Mucosa of stomach (tissue), 1 donor: ENCODE measurements around the gene DOP1B.
"Not testable (repeated sequence)": the region's sequence is repeated elsewhere in the genome, so short reads cannot be mapped to it uniquely, and the experiment has no call there.

Source experiments
- H3K27me3 ChIP-seq: one replicate; pipeline ENCODE4 v1.7.0; 2013; ENCODE audit warnings: mild to moderate bottlenecking, low read length; ENCODE audit not compliant: control insufficient read depth, insufficient read depth
- H3K36me3 ChIP-seq: one replicate; pipeline ENCODE4 v1.7.0; 2013; ENCODE audit warnings: low read length; ENCODE audit not compliant: control insufficient read depth, insufficient read depth
- H3K4me1 ChIP-seq: one replicate; pipeline ENCODE4 v1.7.0; 2013; ENCODE audit warnings: mild to moderate bottlenecking, low read length; ENCODE audit not compliant: control insufficient read depth, insufficient read depth
- H3K4me3 ChIP-seq: one replicate; pipeline ENCODE4 v1.7.0; 2013; ENCODE audit warnings: low read length
- H3K9ac ChIP-seq: one replicate; pipeline ENCODE4 v1.7.0; 2013; ENCODE audit warnings: mild to moderate bottlenecking, low read length, moderate library complexity
- H3K9me3 ChIP-seq: one replicate; pipeline ENCODE4 v1.7.0; 2013; ENCODE audit warnings: mild to moderate bottlenecking, low read length, moderate library complexity; ENCODE audit not compliant: control insufficient read depth
- donor health status: Pancreatic carcinoma.

The DOP1B gene

DNA sequence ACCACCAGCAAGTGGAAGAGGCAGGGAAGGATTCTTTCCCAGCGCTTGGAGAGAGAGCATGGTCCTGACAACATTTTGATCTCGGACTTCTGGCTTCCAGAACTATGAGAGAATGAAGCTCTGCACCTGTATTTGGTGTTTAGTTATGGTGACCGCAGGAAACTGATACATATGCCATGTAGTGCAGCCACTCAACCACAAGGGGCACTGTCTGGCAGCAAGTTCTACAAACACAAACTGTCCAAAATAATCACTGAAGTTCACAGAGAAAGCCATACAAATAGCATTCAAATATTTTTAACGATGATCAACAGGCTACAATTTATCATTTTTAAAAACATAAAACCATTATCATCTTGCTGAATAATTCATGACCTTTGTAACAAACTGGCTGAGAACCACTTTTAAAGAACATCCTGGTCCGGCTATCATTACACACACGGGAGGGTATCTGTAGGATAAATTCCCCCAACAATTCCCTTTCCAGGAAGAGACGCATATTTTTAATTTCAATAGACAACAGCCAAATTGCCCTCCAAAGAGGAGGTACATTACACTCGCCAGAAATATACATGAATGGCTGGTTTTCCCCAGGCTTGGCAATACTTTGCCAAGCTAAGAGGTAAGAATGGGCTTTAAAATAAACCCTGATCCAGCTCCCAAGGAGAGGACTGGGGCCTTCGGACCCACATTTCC is 31.0 kb upstream of the DOP1B start:
- Histone ChIP-seq H3K9me3 (no peaks in the 10 kb centered on the region), H3K9ac (peak overlapping the region; percentile 22), H3K4me1 (peaks cover 17% of the 10 kb centered on the region), H3K36me3 (no peaks in the 10 kb centered on the region), H3K27me3 (no peaks in the 10 kb centered on the region), H3K4me3 (no peak overlapping the region)

DNA sequence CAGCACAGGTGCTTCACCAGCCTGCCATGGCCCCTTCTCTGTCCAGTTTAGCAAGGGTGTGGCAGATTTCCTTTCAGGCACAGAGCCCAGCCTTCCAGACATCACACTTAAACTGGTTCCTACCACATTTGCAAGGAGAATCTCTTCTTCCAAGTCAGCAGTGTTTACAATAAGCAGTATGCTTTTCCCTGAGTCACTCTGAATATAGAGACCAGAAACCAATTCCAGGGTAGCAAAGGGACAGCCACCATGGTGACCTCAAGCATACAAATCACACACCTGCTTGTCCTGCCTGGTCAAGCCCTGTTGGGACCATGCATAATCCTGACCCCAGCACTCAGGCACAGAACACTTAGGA is 30.4 kb upstream of the DOP1B start:
- H3K9me3 ChIP-seq, result no peaks in the 10 kb centered on the region
- no peaks in the 10 kb centered on the region for H3K36me3 ChIP-seq
- H3K27me3 ChIP-seq, result no peaks in the 10 kb centered on the region
- H3K9ac ChIP-seq, result peak overlapping the region; percentile 22
- H3K4me3 ChIP-seq, result no peak overlapping the region
- peaks cover 17% of the 10 kb centered on the region for H3K4me1 ChIP-seq

DNA sequence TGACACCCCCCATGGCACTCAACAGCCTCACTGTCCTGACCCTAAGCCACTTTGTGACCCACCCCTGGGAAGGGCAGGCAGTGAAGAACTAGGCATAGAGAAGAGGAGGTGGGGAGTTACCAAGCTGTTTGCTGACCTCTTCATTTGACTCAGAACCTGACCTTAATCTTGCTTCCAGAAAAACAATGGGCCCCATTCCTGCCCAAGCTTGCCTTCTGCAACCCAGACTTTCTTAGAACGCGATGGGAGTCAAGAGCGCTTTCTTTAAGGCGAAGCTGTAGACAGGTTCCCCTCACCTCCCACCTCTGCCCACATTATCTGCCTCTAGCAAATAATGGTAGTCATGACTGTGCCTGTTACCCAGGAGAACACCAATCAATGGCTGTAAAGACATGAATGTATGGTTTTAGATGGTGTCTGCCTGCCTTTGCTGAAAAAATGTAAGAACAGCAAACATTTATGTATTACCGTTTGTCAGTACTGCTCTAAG is 30.0 kb upstream of the DOP1B start:
- no peaks in the 10 kb centered on the region for H3K9me3 ChIP-seq
- no peaks in the 10 kb centered on the region for H3K27me3 ChIP-seq
- H3K4me1 ChIP-seq, result peaks cover 17% of the 10 kb centered on the region
- H3K4me3 ChIP-seq, result no peak overlapping the region
- H3K9ac ChIP-seq, result peak overlapping the region; percentile 22
- H3K36me3 ChIP-seq, result no peaks in the 10 kb centered on the region

DNA sequence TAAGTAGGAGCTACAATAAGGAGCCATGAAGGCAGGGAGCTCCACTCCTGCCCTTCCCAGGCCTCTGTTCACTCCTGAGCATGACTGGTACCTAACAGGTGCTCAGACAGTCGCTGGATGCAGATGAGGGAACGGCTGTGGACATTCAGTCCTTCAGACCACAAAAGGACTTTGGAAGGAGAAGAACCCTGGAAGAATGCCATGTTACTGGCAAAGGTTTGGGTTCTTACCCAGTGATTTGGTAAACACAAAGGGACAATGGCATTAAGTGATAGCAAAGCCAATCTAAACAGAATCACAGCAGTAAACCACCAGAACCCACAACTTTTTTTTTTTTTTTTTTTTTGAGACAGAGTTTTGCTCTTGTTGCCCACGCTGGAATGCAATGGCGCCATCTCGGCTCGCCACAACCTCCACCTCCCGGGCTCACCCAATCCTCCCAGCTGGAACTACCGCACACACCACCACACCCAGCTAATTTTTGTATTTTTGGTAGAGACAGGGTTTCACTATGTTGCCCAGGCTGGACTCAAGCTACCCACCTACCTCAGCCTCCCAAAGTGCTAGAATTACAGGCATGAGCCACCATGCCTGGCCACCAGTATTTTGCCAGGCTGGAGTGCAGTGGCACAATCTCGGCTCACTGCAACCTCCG is 29.2 kb upstream of the DOP1B start:
- Histone ChIP-seq H3K4me3 (no peak overlapping the region), H3K4me1 (peaks cover 17% of the 10 kb centered on the region), H3K9me3 (no peaks in the 10 kb centered on the region), H3K36me3 (no peaks in the 10 kb centered on the region), H3K27me3 (no peaks in the 10 kb centered on the region), H3K9ac (no peak overlapping the region)

DNA sequence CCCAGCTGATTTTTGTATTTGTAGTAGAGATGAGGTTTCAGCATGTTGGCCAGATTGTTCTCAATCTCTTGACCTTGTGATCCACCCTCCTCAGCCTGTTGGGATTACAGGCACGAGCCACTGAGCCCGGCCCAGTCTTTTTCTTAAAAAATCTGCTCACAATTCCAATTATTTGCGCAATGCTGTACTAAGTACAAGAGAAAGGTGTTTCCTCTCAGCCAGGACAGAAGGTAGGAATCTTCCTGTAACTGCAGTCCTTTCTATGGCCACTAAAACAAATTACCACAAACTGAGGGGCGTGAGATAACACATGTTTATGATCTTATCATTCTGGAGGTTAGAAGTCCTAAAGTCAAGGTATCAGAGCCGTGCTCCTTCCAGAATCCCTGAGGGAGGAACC is 28.6 kb upstream of the DOP1B start:
- Histone ChIP-seq H3K9me3 (no peaks in the 10 kb centered on the region), H3K27me3 (no peaks in the 10 kb centered on the region), H3K4me1 (peaks cover 17% of the 10 kb centered on the region), H3K36me3 (no peaks in the 10 kb centered on the region), H3K9ac (no peak overlapping the region), H3K4me3 (no peak overlapping the region)

DNA sequence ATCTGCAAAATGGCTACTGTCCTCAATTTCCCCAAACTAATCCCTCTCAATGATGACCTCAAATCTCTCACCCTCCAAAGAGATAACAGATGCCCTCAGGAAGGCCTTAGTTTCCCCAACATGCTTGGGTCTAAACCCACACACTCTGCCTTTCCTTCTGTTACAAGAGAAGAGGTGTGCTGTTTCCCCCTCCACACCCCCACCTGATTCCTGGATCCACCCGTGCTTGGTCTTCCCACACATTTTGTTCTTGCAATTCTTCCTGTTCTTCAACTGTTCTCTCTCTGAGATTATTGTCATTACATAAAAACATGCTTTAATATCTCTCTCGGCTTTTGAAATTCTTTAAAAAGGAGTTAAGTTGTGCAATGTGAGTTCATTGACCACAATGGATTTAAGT is 27.4 kb upstream of the DOP1B start:
- H3K9ac ChIP-seq, result no peak overlapping the region
- no peak overlapping the region for H3K4me3 ChIP-seq

DNA sequence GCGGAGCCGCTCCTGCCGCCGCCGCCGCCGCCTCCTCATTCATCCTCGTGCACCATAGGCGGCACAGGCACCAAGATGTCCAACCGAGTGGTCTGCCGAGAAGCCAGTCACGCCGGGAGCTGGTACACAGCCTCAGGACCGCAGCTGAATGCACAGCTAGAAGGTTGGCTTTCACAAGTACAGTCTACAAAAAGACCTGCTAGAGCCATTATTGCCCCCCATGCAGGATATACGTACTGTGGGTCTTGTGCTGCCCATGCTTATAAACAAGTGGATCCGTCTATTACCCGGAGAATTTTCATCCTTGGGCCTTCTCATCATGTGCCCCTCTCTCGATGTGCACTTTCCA is 26.2 kb upstream of the DOP1B start:
- H3K4me3 ChIP-seq, result not testable (repeated sequence)

More for the DNA sequence above, 27.4 kb upstream of the DOP1B start:
- Histone ChIP-seq H3K4me1 (peaks cover 21% of the 10 kb centered on the region), H3K27me3 (no peaks in the 10 kb centered on the region), H3K9me3 (no peaks in the 10 kb centered on the region), H3K36me3 (no peaks in the 10 kb centered on the region)

DNA sequence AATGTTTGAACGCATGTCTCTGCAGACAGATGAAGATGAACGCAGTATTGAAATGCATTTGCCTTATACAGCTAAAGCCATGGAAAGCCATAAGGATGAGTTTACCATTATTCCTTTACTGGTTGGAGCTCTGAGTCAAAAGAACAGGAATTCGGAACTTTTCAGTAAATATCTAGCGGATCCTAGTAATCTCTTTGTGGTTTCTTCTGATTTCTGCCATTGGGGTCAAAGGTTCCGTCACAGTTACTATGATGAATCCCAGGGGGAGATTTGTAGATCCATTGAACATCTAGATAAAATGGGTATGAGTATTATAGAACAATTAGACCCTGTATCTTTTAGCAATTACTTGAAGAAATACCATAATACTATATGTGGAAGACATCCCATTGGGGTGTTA is 25.8 kb upstream of the DOP1B start:
- not testable (repeated sequence) for H3K4me3 ChIP-seq, H3K27me3 ChIP-seq, H3K9me3 ChIP-seq, H3K36me3 ChIP-seq, H3K9ac ChIP-seq
- peaks cover 25% of the 10 kb centered on the region for H3K4me1 ChIP-seq

More for the DNA sequence above, 26.2 kb upstream of the DOP1B start:
- H3K36me3 ChIP-seq, H3K9ac ChIP-seq, H3K27me3 ChIP-seq, H3K9me3 ChIP-seq: not testable (repeated sequence)
- peaks cover 27% of the 10 kb centered on the region for H3K4me1 ChIP-seq

DNA sequence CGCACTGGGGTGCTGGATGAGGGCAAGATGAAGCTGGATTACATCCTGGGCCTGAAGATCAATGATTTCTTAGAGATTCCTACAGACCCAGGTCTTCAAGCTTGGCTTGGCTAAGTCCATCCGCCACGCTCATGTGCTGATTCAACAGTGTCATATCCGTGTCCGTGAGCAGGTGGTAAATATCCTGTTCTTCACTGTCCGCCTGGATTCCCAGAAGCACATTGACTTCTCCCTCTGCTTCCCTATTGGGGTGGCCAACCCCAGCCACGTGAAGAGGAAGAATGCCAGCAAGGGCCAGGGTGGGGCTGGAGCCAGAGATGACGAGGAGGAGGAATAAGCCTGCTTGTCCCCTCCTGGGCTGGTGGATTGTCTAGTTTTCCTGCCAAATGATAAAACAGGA is 23.9 kb upstream of the DOP1B start:
- no peaks in the 10 kb centered on the region for H3K27me3 ChIP-seq
- peaks cover 18% of the 10 kb centered on the region for H3K4me1 ChIP-seq
- H3K4me3 ChIP-seq, result no peak overlapping the region
- no peaks in the 10 kb centered on the region for H3K36me3 ChIP-seq
- no peak overlapping the region for H3K9ac ChIP-seq
- H3K9me3 ChIP-seq, result no peaks in the 10 kb centered on the region

DNA sequence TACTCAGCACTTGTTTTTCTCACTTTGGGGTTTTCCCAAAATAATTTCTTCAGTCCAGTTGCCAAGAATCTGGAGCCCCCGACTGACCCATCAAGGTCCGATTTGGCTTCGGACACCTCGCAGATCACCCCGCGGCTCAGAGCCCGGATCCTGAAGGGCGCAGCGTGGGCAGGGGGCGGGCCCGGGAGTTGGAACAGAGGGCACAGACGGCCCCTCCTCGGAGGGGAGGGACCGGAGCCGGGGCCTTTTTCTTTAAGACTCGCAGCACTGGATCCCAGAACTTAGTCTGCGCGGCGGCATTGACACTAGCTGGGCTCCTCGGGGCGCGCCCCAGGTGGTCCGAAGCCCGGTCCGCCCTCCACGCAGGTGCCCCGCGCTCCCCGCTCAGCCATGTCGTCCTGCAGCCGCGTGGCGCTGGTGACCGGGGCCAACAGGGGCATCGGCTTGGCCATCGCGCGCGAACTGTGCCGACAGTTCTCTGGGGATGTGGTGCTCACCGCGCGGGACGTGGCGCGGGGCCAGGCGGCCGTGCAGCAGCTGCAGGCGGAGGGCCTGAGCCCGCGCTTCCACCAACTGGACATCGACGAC is 21.7 kb upstream of the DOP1B start, which contains the start of gene CBR3:
Gene CBR3, plus strand, starts transcription at position 277 of the 588 bp plus-strand sequence. Its CDS starts 114 bp downstream, at position 391.
- H3K9me3 ChIP-seq, result no peaks in the 10 kb centered on the region
- H3K4me3 ChIP-seq, result peak within 1 kb of the TSS; percentile 67
- H3K27me3 ChIP-seq, result no peaks in the 10 kb centered on the region
- H3K36me3 ChIP-seq, result no peaks in the 10 kb centered on the region
- peak within 1 kb of the TSS; percentile 66 for H3K9ac ChIP-seq
- H3K4me1 ChIP-seq, result peaks cover 18% of the 10 kb centered on the region

DNA sequence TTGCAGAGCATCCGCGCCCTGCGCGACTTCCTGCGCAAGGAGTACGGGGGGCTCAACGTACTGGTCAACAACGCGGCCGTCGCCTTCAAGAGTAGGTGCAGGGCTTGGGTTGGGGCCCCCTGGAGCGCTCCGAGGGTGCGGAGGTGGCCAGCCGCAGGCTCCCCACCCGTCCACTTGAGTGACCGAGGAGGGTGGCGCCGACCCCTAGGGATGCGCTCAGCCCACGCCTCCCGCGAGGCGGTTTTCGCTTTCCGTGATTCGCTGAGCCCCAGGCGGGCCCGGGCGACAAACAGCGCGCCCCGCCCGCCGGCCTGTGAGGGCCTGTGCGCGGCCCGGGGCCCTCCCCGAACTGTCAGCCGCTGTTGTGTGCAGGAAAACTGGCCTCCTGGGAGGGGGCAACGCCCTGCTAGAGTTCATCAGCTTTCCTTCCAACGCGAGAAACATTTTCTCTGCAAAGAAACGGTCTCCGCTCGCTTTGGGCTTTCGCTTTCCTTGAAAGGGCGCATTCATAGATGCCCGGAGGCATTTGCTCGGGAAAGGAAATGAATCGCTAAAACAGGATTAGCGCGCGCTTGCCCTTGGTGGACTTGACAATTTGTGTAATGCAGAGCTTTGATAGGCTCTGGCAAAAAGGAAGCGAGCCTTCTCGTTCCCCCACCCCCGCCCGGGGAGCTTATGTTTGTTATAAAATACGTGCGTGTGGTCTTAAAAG is 21.1 kb upstream of the DOP1B start:
- H3K4me3 ChIP-seq, result peak overlapping the region; percentile 67
- no peaks in the 10 kb centered on the region for H3K36me3 ChIP-seq
- H3K27me3 ChIP-seq, result no peaks in the 10 kb centered on the region
- H3K9ac ChIP-seq, result peak overlapping the region; percentile 66
- H3K4me1 ChIP-seq, result peaks cover 18% of the 10 kb centered on the region
- no peaks in the 10 kb centered on the region for H3K9me3 ChIP-seq

DNA sequence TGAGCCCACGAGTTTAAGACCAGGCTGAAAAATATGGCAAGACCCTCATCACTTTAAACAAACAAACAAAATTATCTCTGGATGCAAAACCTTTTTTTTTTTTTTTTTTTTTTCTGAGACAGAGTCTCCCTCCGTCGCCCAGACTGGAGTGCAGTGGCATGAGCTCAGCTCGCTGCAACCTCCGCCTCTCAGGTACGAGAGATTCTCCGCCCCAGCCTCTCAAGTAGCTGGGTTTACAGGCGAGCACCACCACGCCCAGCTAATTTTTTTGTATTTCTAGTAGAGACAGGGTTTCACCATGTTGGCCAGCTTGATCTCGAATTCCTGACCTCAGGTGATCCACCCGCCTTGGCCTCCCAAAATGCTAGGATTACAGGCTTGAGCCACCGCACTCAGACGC is 16.8 kb upstream of the DOP1B start:
- not testable (repeated sequence) for H3K4me3 ChIP-seq, H3K36me3 ChIP-seq, H3K27me3 ChIP-seq, H3K9me3 ChIP-seq, H3K9ac ChIP-seq
- peaks cover 12% of the 10 kb centered on the region for H3K4me1 ChIP-seq
